ENCODE measurements around the gene RASA4.
"Not testable (repeated sequence)": the region's sequence is repeated elsewhere in the genome, so short reads cannot be mapped to it uniquely, and the experiment has no call there.

GRCh38 chr7:102616507-102617125, at the start of gene RASA4:
- TF ChIP-seq BHLHE40 (IDR thresholded peaks at IDR 0.05; ENCODE audit: low read depth, low read length); MAZ (IDR thresholded peaks at IDR 0.05; ENCODE audit: borderline replicate concordance, low read depth, low read length); POLR2A (IDR thresholded peaks at IDR 0.05; ENCODE audit: low read depth, low read length); CTCF (conservative IDR thresholded peaks at IDR 0.05; ENCODE audit: low read depth, low read length); RAD21 (IDR thresholded peaks at IDR 0.05; ENCODE audit: low read length); ELK1 (IDR thresholded peaks at IDR 0.05; ENCODE audit: borderline replicate concordance, low read depth, low read length); MAFK (IDR thresholded peaks at IDR 0.05; ENCODE audit: low read depth, low read length); USF2 (IDR thresholded peaks at IDR 0.05; ENCODE audit: low read depth, low read length); CHD1 (IDR thresholded peaks at IDR 0.05; ENCODE audit: low read depth, low read length); MXI1 (IDR thresholded peaks at IDR 0.05; ENCODE audit: borderline replicate concordance, low read depth, low read length); RFX5 (IDR thresholded peaks at IDR 0.05; ENCODE audit: low read depth, low read length); SMC3 (IDR thresholded peaks at IDR 0.05; ENCODE audit: low read depth, low read length); CEBPB (IDR thresholded peaks at IDR 0.05; ENCODE audit: low read depth, low read length): not testable (repeated sequence)
